HG03175 (cell line): ENCODE data around the gene STRA6.

Experiments used
- ATAC-seq: cut with Tn5 transposase; IDR thresholded peaks from one replicate; pipeline ENCODE4 v1.9.1; 2021; ENCODE audit warnings: mild to moderate bottlenecking, moderate library complexity; ENCODE audit not compliant: unreplicated experiment

Gene STRA6

DNA sequence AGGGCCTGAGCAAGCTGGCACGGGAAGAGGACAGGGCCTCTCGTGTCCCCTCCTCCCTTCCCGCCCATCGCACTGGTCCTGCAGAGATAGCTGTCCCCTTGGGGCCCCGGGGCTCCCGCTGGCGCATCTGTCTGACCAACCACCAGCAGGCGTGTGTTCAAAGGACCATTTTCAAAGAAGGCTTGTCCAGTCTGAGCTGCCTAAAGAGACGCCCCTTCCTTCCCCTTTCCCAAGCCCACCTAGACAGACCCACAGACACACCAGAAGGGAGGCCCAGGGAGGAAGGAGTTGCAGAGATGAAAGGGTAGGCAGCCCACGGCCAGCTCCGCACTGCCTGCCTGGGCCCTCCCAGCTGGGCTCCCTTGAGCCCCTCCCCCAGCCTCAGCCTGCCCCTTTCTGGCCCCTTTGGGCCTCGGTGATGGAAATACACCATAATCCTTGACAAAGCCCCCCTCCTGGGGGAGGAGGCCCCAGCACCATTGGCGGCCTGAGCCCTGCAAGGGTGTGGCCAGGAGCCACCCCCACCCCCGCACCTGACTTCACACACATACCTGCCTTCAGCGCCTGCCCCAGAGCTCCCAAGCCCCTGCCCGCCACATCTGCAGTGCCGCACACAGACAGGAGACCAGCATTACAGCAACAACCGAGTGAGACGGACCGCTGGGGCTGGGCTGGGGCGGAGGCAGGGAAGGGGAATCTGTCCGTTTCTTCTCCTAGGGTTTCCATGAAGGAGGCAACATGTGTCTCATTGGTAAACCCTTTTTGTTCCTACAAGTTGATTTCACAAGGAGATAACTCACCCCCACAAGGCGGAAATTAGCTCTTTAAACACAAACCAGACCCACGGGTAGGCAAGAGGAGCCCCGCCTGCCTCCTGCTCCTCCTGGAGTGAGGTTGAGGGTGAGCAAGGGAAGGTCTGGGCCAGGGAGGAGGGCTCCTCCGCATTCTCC, at the start of gene STRA6:
Gene STRA6 (minus strand): TSS at position 336 of the 950 bp plus-strand sequence. CDS start 520 bp downstream, outside the sequence.
- no peak for ATAC-seq

DNA sequence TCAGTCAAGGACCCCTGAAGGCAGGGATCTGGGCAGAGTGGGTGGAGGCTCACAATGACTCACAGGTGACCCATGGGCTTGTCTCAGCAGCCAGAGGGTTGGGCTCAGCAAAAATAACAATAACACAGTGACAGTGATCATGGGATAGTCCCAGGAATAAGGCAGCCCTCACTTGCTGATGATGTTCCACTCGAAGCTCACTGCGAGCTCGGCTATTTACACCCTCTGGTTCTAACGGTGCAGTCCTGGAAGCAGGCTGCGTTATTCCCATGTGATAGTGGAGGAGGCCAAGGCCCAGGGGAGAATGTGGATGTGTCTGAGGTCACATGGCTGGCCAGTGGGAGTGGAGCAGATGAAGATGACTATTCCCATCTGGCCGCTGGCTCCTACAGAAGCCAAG, 49.7 kb upstream of the STRA6 start:
- ATAC-seq: no peak

DNA sequence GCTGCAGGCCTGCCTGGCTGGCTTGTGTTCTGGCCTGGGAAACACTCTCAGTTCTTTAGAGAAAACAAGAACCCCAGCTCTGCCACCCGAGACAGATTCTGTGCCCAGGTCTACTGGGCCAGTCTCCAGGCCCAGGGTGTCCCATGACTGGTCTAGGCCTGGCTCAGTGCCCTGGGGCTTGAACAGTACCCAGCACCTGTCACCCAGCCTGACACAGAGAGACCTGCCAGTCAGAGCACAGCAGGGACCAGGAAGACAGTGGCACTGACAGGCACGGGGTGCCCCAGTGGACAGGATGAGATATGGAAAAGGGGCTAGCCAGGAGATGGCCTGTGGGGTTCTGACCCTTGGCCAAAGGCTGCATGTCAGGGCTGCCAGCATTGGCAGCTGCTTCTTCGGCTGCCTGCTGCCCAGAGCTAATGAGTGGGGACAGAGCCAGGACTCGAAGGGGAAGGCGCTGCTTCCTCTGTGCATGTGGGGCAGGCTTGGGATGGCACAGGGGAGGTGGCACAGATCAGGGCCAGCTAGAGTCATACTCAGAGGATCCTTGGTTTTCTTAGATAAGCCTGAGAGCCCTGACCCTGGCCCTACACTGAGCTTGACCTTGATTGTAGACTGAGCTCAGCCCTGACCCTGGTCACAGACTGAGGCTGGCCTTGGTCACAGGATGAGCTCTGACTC, 48.7 kb upstream of the STRA6 start:
- ATAC-seq: no peak

GRCh38 chr15:74250266-74250665, 47.7 kb upstream of the STRA6 start:
- ATAC-seq: no peak

DNA sequence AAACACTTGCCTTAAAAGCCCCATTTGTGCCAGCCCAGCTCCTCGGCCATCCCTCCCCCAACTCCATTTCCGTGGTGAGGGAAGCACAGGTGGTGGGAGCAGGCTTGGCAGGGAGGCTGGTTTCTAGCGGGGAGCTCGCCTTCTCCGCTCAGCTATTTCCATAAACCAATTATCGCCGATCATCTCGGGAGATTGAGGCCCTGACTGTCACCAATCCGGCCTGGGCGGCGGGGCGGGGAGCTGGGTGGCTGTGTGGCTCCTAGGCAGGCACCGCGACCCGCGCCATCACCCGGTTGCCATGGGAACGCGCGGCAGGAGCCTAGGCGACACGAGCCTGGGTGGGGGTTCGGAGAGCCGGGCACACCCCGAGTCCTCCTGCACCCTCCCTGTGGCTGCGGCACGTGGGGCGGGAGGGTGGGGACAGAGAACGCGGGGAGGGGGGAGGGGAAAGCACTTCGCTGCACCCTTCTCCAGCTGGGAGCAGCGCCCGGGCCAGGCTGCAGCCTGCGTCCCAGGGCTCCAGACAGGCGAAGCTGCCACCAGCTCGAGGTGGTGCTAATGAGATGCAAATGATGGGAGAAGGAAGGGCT, 42.9 kb upstream of the STRA6 start:
- ATAC-seq: no peak

GRCh38 chr15:74244822-74245341, 42.3 kb upstream of the STRA6 start:
- ATAC-seq: no peak

DNA sequence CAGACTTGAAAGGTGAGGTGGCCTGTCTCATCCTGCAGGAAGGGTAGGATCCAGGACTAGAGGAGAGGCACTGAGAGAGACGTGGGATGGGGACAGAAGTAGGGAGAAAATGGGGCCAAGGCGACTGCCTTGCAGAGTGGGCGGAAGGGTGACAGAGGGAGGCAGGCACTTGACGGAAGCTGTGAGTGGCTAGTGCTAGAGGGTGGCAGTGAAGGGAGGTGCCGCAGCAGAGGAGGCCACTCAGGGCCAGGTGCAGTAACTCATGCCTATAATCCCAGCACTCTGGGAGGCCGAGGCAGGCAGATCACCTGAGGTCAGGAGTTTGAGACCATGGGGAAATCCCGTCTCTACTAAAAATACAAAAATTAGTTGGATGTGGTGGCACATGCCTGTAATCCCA, 40.8 kb upstream of the STRA6 start:
- ATAC-seq: no peak

DNA sequence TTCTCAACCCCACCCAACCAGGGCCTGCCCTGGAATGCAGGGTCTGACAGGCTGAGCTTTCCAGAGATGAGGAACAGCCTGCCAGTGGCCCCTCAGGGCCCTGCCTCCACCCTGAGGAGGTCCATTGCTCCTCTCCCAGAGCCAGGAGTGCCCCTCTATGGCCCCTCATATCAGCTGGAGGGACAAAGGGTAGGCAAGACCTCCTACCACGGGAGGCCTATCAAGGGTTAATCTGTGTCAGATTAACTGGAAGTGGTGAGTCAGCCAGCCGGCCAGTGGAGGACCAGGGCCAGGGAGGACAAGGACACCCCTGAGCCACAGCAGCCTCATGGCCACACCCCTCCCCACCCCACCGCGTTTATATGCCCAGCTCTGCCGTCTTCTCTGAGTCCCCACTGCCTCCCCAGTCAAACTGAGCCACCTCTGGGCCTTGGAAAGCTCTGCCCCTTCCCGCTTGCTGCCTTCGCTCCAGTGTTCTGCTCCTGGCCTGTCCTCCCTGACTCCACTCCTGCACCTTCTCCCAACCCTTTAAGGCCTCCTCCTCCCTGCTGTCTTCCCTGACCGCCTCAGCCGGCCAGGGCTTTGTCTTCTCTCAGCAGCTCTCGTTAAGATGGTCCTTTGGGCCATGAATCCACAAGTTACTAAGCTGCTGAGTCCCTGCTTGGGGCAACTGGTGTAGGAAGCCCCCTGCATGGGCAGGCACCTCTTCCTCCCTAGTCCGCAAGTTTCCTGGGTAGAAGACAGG, 40.0 kb upstream of the STRA6 start:
- no peak for ATAC-seq

DNA sequence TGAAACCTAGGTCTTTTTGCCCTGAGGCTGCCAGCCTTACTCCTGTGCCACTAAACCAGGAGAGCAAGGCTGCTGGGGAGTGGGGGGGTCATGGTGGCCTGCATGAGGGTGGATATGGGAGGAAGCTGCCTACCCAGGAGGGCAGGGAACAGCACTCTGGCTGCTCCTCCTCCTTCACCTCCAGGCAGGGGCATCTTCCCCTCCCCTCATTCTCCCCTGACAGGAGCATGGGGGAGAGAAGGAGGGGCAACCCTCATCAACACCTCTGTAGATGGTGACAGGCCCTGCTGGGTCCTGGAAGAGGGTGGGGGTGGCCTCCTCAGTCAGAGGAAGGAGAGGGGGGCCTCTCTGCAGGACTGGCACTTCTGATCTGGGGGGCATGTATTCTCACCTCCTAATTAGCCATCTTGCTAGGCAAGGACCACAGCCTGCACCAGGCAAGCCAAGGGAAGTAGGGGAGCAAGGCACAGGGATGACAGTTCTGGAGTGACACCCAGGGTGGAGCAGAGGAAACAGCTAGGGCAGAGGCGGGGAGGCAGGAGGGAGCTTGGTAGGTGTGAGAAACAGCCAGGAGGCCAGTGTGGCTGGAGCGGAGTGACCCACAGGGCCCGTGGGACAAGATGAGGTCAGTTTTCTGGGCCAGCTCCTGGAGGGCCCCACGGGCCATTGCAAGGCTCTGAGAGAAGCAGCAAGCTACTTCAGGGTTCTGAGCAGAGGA, 38.5 kb upstream of the STRA6 start:
- ATAC-seq: no peak

DNA sequence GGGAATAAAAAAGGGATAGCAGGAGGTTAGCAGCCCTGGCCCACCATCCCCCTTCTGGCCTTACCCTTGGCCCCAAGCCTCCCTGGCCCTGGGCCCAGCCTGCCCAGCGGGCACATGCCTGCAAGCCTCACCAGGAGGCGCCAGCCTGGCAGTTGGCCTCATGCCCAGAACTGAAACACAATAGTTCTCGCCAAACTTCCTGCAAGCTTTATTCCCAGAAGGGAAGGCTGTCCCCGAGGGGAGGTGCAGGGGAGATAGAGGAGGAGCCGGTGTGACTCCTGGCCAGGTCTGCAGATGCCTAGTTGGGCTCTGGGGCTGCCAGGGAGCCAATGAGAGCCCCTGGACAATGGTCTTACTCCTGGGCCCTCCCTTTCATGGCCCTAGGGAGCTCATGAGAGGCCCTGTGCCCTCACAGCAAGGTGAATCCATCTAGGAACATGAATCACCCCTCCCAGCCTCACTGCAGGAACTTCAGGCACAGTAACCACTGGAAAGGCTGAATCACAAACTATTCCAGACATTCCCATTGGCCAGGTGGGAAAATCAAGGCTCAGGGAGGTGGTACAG, 37.5 kb upstream of the STRA6 start:
- no peak for ATAC-seq

DNA sequence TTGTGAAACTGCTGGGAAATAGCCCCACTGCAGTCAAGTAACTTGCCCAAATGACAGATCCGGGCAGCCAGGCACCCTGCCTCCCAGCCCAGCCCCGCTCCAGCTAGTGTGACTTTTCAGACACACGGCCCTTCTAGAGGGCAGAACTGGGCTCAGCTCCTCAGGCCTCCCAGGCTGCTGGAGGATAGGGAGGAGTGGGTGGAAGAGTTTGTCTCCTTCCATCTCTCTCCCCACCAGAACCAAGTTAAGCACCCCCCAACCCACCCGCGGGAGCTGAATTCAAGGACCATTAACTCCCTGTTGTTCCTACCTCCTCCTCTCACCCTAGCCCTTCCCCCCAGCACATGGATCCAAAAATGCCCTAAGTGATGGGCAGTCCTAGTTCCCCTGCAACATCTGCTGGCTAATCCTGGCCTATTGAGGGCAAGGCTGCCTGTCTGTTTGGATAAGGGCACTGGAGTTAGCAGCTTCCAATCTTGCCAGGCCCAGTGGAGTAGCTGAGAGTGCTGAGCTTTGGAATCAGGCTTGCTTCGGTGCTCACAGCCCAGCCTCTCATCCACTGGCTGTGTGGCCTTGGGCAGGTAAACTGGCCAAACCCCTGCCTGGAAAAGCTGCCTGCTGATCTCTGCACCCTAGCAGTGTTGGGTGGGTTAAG, 36.6 kb upstream of the STRA6 start:
- ATAC-seq: no peak

DNA sequence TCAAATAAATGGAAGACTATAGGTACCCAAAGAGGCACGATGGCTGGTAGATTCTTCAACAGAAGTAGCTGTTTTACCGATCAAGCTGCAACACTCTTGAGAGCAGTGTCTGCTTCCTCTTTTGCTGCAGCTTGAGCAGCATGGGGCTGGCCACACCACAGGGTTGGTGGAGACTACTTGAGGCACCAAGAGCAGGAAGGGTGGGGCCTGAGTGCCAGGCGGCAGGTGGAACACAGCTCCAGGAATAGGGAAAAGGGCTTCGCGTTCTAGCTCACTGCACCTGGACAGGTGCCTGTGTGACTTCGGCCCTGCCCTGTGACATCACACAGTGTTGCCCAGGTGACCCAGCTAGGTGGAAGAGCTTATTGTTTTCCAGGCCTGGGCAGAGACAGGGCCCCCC, 33.4 kb upstream of the STRA6 start, which contains the start of gene CCDC33:
Gene CCDC33 (plus strand): TSS at position 365 of the 400 bp plus-strand sequence. CDS start 394 bp downstream, outside the sequence.
- ATAC-seq: no peak

DNA sequence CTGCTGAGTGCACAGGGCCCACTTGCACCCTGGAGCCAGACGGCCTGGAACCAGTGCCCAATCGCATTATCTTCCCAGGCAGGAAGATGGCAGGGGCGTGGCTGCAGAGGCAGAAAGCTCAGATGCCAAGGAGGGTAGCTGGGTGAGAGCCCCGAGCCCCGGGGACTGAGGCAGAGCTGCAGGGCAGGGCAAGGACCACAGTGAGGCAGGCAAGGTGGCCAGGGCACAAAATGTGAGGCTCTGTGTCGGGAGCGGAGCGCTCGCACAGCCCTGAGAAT, 31.9 kb upstream of the STRA6 start:
- ATAC-seq: no peak

DNA sequence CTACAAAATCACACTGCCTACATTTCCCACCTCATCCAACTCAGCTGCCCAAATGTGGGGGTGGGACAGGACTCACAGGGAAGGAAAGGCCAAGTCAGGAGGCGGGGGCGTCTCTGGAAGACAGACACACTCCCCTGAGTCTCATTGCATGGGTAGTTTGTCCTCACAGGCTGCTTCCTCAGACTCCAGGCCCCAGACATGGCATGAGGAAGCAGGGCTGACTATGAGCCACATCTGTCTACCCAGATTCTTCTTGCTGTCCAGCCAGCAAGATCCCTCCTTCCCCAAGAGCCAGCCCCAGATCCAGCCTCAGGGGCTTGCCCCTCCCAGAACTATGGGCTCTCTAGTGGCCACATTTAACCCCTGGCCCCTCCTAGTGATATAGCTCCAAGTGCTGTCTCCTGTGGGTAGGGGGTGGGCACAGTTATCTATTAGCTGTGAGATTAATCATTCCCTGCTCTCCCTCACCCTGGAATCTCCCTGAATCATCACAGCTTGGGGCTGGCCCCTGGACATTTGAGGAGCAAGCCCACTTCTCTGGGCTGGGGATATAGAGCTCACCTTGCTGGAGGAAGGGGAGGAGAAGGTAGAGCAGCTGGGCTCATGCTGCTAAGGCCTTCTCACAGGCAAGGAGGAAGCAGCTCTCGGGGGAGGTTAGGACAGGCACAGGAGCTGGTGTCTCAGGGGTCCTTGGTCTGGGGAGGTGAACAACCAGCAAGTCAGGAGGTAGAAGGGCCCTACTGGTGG, 31.4 kb upstream of the STRA6 start:
- ATAC-seq: no peak

GRCh38 chr15:74233373-74233772, 30.8 kb upstream of the STRA6 start:
- no peak for ATAC-seq

GRCh38 chr15:74231475-74231874, 28.9 kb upstream of the STRA6 start:
- ATAC-seq: no peak

GRCh38 chr15:74229686-74230085, 27.1 kb upstream of the STRA6 start:
- ATAC-seq: no peak

DNA sequence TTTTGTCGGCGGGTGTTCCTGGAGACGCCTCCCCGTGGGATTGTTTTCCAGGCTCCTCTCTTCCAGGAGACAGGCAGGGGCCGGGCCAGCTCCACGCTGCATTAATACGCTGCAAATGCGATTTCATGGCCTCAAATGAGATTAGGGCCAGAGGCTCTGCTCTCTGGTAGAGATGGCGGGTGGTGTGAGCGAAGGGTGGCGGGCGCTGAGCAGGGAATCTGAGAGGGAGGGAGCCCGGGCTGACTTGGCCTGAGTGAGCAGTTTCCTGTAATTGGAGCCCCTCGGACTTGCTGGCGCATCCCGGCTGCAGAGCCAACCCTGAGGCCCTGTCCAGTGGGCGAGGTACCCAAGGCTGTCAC, 26.1 kb upstream of the STRA6 start:
- ATAC-seq: no peak
